ENCODE data around the gene CFAP74.
"Not testable (repeated sequence)": the region's sequence is repeated elsewhere in the genome, so short reads cannot be mapped to it uniquely, and the experiment has no call there.

CFAP74 gene

GRCh38 chr1:1893997-1894353 is 109.6 kb downstream of the CFAP74 start:
- no peak for DNase-seq

GRCh38 chr1:1893291-1893985 is 110.1 kb downstream of the CFAP74 start:
- DNase-seq, result no peak

GRCh38 chr1:1892763-1893120 is 110.8 kb downstream of the CFAP74 start:
- DNase-seq, result no peak

- no peak for DNase-seq
Measured at GRCh38 chr1:1892079-1892762, 111.4 kb downstream of the CFAP74 start.

GRCh38 chr1:1891349-1892078 is 112.1 kb downstream of the CFAP74 start:
- peak; percentile 51 for DNase-seq

- peak; percentile 86 for DNase-seq
Measured at GRCh38 chr1:1890506-1891348, 112.9 kb downstream of the CFAP74 start, which contains the start of gene GNB1. Gene GNB1, minus strand, starts transcription at chr1:1891087. Its CDS starts 65,634 bp downstream, at chr1:1825453.

- DNase-seq, result peak; percentile 33
Measured at GRCh38 chr1:1889847-1890505, 113.6 kb downstream of the CFAP74 start.

GRCh38 chr1:1889090-1889750 is 114.4 kb downstream of the CFAP74 start:
- DNase-seq, result no peak

- not testable (repeated sequence) for DNase-seq
Measured at GRCh38 chr1:1883890-1884289, 119.7 kb downstream of the CFAP74 start.

- DNase-seq, result peak; percentile 51
Measured at GRCh38 chr1:1883092-1883873, 120.3 kb downstream of the CFAP74 start.

GRCh38 chr1:1881727-1882126 is 121.9 kb downstream of the CFAP74 start:
- no peak for DNase-seq

GRCh38 chr1:1880617-1881312 is 122.8 kb downstream of the CFAP74 start:
- no peak for DNase-seq

GRCh38 chr1:1879942-1880341 is 123.6 kb downstream of the CFAP74 start:
- no peak for DNase-seq

- DNase-seq, result no peak
Measured at GRCh38 chr1:1877865-1878436, 125.6 kb downstream of the CFAP74 start.

GRCh38 chr1:1876335-1876930 is 127.2 kb downstream of the CFAP74 start:
- no peak for DNase-seq

- DNase-seq, result peak; percentile 0
Measured at GRCh38 chr1:1875932-1876331, 127.7 kb downstream of the CFAP74 start.

GRCh38 chr1:1874901-1875300 is 128.7 kb downstream of the CFAP74 start:
- no peak for DNase-seq

- no peak for DNase-seq
Measured at GRCh38 chr1:1873186-1873585, 130.4 kb downstream of the CFAP74 start.

- DNase-seq, result no peak
Measured at GRCh38 chr1:1872329-1872994, 131.1 kb downstream of the CFAP74 start.

Data from hematopoietic multipotent progenitor cell treated with erythropoietin and hydrocortisone succinate and interleukin-3 and kit ligand, for 8 days (in vitro differentiated cells).